HG02973 (cell line): ENCODE measurements around the gene TXNRD2.

ENCODE experiments used
- ATAC-seq: cut with Tn5 transposase; IDR thresholded peaks from one replicate; pipeline ENCODE4 v1.9.1; 2021; ENCODE audit warnings: moderate library complexity; ENCODE audit not compliant: unreplicated experiment

TXNRD2 gene

GRCh38 chr22:19905347-19906276, 36.0 kb downstream of the TXNRD2 start:
- ATAC-seq, result no peak

DNA sequence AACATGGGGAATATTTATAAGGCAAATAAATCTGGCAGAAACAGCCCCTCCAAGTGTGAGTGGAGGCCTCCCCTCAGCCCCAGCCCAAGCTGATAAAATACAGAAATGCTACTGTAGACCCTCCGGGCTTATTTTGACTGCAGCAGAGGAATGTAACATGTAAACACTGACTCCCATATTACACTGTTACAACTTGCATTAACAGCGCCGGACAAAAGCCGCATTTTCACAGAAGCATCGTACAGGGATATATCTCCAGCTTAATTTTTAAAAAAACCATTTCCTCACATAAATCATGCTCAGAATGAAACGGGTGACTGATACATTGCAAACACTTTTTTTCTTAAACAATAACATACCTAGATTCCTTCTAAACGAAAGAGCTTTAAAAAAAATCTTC, 36.7 kb downstream of the TXNRD2 start:
- ATAC-seq, result no peak

DNA sequence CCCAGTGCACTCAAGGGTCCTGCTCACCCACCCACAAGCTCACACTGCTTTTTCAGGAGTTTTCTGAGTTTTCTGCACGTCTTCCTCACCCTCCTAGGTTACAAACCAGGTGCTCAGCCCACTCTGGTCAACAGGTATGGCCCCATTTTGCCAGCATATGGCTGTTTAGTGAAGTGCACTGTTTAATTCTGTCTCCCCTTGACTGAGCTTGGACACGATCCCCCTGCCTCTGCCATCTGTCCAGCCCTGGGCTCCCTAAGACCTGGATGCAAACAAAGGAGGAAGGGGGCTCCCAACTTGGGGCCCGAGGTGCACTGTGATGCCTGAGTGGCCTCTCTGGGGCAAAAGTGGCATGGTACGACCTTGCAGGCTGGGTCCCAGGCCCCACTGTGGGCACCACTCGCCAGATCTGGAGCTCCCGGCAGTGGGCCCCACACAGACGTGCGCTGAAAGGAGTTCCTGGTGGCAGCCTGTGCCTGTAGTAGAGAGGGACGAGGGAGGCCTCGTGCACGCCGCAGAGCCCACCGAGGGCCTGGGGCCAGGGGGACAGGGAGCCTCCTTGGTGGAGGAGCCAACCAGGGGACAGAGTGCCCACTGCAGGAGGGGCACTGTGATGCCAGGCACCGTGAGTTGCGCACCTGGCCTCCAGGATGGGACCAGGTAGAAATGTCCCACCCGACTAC, 37.3 kb downstream of the TXNRD2 start:
- ATAC-seq, result no peak

DNA sequence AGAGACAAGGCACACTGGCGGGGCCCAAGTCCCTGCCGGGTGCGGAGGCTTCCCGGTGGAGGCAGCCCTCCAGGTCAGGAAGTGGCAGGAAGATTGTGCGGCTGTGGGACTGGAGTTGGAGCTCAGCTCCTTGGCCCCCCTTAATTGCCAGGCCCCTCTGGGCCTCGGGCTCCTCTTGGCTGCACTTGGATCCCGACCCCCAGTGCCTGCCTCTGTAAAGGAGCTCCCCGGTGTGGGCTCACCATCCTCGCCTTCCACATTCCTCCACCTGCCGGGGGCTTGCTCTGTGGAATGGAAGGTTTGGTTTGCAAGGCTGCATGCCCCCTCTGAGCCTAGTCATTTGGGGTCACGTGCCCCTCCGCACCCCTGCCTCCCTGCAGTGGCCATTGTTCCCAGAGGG, 38.1 kb downstream of the TXNRD2 start:
- ATAC-seq, result no peak

DNA sequence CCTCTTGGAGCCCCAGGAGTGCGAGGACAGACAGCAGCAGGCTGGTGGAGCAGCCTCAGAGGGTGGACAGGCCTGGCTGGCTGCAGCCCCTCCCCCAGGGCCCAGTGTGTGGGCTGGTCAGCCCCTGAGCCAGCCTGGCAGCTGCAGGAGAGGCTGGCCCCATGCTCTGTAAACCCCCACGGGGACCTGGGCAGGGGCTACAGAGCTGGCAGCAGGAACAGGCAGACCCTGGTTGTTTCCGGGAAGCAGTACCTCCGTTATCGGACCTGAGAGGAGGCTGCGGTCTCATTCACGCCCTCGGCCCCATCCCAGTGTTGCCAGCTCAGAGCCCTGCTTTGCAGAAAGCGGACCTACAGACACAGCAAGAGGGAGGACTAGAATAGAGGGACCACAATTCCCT, 38.6 kb downstream of the TXNRD2 start:
- no peak for ATAC-seq

DNA sequence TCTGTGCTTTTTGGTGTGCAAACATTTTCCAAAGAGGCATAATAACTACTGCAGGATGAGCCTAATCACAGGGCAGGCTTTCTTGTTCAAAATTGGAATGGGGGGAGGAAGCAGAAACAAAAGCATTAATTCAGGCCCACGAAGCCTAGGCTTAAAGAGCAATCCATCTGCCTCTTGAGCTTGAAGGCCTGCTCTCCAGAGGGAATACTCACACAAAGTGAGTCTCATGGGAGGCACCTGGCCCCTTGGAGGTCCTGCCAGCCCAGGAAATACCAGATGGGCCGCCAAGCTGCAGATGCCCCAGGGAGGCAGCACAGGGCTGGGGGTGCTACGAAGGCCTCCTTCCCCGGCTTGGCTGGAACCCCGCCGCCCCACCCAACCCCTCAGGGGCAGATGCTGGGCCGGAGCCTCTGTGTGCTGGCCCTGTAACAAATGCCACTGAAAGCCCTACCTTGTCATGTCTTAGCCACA, 39.3 kb downstream of the TXNRD2 start:
- ATAC-seq, result no peak

DNA sequence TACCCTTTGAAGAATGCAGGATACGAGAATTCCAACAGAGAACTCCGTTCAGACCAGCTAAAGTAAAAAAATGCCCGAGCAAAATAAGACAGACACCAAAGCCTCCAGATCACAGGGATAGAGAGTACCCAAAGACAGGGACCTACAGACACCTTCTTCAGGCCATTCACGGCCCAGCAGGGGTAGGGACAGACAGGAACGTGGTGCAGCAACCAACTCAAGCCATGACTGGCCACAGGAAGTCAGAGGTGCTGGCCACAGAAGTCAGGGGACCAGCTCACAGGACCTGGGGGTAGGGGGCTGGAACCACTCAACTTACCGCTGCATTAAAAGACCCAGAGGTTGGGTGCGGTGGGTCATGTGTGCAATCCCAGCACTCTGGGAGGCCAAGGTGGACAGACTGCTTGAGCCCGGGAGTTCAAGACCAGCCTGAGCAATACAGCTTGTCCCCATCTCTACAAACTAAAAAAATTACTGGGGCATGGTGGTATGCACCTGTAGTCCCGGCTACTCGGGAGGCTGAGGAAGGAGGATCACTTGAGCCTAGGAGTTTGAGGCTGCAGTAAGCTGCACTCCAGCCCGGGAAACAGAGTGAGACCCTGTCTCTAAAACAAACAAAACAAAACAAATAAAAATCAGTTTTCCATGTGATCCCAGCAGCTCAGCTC, 39.9 kb downstream of the TXNRD2 start:
- no peak for ATAC-seq

- ATAC-seq, result no peak
These were observed 40.7 kb downstream of the TXNRD2 start for GRCh38 chr22:19900707-19901436.

DNA sequence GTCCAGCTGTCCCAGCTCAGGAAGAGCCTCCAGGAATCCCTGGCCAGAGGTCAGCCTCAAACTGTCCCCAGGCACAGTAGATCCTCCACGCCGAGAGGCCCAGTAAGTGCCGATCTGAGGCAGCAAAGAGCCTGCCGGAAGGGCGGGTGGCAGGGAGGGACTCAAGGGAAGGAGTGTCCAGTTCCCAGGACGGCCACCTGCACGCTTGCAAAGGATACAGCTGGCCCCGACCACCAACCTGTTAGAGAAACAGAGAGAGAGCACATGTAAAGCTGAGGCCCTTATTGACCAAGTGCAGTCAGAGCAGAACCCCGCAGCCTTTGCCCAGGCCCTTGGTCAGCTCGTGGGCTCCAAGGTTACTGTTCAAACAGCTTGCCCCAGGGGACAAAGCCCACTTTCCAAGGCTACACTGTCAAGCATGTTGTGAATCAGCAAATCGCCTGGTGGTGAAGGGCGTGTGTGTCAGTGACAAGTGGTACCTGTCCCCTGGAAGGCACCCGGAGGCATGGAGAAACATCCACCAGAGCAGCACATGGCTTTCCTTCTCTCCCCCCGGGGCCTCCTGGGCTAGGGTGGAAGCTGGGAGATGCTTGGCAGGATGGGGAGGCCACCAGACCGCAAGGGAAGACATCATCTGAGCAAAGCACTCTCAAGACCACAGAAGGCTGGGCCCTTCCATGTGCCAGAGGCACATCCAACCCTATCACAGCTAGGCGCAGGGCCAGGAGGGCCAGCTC, 42.6 kb downstream of the TXNRD2 start:
- ATAC-seq, result no peak

DNA sequence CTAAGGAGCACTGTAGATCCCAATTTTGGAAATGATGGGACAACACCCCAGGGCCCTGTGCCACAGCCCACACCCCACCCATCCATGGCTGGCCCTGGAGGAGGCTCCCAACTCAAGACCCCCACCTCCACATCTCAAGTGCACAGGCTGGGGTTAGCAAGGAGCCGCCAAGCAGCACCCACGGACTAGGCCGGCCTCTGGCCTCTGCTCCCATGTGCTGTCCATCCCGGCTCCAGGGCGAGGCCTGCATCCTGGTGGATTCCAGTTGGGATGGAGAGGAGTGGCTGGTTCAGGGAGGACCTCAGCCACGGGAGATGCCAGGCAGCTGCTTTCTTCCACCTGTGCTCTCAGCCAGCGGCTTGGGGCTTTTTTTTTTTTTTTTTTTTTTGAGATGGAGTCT, 43.5 kb downstream of the TXNRD2 start:
- ATAC-seq, result no peak

DNA sequence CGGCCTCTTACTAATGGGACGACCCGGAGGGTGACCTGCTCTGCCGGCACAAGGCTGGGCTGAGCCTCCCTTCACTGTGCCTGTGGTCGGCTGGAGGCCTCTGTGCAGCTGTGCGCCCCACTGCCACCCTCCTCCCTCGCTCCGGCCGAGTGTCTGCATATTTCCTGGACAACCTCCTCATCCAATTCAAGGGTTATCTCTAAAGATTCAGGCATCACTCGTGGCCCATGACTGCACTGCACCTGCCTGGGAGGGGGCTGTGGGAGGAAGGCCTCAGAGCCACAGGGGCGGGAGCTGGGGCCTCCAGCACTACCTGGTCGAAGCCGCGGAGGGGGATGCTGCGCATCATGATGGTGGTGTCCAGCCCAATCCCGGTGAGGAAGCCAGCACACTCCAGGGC, 43.9 kb downstream of the TXNRD2 start:
- ATAC-seq, result no peak

DNA sequence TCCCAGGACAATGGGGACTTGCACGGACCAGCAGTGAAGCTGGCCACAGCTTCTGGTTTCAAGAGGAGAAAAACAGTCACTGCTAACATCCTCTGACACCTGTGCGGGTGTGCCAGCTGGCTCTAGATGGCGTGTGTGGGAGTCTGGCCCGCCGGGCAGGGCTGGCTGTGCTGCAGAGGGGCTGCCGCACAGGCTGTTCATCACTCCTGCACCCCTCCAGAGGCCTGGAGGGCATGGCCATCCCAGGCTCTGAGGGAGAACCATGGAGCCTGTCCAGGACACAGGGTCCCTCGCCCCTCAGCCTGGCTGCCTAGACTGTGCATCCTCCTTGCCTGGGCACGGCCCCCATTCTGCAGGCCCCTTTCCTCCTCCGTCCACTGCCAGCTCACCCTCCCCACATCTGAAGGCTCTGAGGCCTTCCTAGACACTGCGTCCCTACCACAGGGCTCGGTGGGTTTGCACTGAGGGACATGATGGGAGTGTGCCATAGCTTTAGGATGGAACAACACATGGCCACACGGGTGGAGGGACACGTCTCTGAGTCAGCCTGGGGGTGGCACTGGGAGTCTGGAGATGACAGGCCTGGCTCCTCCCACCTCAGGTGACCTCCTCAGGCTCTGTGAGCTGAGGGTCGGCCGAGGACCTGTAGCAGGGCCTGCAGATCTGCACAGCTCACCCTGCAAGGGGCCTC, 44.8 kb downstream of the TXNRD2 start:
- no peak for ATAC-seq

GRCh38 chr22:19895160-19895849, 46.3 kb downstream of the TXNRD2 start:
- no peak for ATAC-seq

- no peak for ATAC-seq
These were observed 48.3 kb downstream of the TXNRD2 start for GRCh38 chr22:19893363-19893762.

DNA sequence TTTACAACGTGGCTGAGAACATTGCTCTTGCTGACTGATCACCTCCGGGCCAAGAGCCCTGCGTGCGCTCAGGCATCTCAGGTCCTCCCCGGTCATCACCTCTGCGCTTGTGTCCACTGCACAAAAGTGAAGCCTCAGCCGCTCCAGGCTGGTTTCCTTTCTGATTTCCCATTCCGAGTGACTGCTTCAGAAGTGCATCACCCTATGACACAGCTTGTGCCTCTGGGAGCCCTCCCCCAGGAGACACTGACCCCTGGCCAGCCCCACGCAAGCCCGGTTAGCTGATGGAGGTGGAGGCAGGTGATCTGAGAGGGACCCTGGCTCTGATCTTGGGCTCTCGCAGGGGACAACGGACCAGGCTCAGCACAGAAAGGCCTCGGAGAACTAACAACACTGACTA, 48.7 kb downstream of the TXNRD2 start:
- no peak for ATAC-seq

DNA sequence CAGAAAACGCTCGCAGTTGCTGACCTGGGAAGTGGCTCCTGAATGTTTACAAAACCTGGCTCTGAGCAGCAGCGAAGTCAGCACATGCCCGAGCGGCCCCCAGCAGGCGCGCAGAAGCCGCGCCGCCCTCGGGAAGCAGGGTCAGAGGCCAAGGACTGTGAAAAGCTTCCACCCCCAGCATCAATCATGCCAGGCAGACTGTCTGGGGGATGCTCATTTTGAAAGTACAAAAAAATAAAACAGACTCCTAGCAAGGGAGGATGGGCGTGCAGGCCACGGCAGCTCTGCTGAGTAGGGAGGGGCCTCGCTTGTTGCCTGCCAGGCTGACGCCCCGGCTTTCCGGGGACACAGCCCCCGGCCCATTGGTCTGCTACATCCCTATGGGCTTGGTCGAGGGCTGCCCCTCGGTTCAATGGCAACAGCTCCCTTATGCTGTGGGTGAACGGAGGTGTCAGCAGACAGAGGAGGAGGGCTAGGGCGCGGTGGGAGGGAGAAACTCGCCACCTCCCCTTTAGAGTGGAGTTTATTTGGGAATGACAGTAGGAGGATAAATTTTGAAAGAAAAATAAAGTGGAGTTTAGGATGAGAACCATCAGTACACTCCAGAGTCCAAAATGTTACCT, 49.2 kb downstream of the TXNRD2 start:
- no peak for ATAC-seq

DNA sequence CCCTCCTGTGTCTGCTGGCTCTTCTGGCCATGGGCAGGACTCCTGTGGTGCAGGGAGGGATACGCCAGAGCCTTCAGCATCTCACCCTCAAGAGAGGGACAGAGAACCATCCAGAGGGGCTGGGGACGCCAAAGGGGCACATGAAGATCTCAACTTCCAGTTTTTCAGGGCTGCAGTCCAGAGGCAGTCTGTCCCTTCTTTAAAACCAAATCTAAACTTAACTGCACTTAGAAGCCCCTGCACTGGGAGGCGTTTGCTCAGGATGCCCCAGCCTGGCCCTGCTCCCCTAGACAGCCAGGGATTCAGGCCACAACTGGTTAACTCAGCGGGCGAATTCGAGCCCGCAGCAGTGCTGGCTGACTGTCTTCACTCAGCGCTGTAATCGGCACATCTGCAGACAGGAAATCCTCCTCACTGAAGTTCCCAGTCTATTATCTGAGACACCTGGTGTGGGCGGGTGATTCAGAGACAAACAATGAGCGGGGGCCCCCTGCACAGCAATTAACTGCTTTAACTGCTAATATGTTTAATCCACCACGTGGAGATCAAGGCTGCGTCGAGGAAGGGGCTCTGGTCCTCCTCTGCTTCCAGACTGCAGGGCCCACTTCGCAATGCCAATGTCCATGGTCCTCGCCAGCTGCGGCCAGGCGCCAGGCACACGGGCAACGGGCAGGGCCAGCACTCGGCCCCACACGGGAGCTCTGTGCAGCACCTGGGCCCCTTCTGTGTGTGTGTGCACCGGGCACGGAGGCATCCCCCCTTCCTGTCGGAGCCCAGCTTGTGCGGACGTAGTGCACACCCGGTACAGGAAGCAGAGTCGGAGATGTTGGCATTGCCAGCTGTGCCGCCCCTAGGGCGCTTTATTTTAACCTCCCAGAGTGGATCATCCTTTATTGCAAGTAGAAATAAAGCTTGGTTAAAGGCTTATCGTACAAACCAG, 50.0 kb downstream of the TXNRD2 start:
- ATAC-seq, result no peak
